Kidney (tissue), 14 donors: ENCODE measurements around the gene ZC3HAV1L. TPM values are rescaled to one million over a fixed set of nuclear protein-coding genes. Genes with fewer than 3 reads are reported as not detected.

Experiments used
- DNase-seq, 5 donors: peaks; one replicate each; pipeline ENCODE4 v3.0.0-alpha.2; 2013 to 2020
- FAIRE-seq: peaks from 2 replicates; lab custom pipeline; 2012; peaks lifted over from hg19 to GRCh38; lab: Jason Lieb, UNC
- H3K27ac ChIP-seq, 2 donors: one replicate each; pipeline ENCODE4 v1.7.0; 2013; ENCODE audit warnings: low read depth in 2 of 2, low read length in 2 of 2, inconsistent platforms in 1 of 2
- H3K27me3 ChIP-seq: one replicate; pipeline ENCODE4 v1.7.1; 2013; ENCODE audit warnings: low read length, inconsistent platforms; ENCODE audit not compliant: control insufficient read depth, insufficient read depth
- H3K36me3 ChIP-seq, 3 donors: one replicate each; pipeline versions ENCODE4 v1.7.0 to v1.7.1; 2013; ENCODE audit warnings: low read length in 3 of 3, control low read depth in 1 of 3, inconsistent platforms in 1 of 3; ENCODE audit not compliant: insufficient read depth in 3 of 3, control insufficient read depth in 2 of 3
- H3K4me1 ChIP-seq, 3 donors: one replicate each; pipeline versions ENCODE4 v1.7.0 to v1.7.1; 2013; ENCODE audit warnings: low read length in 3 of 3, inconsistent platforms in 1 of 3, low read depth in 1 of 3; ENCODE audit not compliant: control insufficient read depth in 2 of 3, insufficient read depth in 2 of 3
- H3K4me3 ChIP-seq, 3 donors: one replicate each; pipeline versions ENCODE4 v1.7.0 to v1.8.1; 2013; ENCODE audit warnings: low read length in 3 of 3, control low read depth in 1 of 3, inconsistent platforms in 1 of 3
- H3K9ac ChIP-seq, 3 donors: one replicate each; pipeline versions ENCODE4 v1.7.0 to v1.7.1; 2013; ENCODE audit warnings: low read length in 3 of 3, control low read depth in 1 of 3, inconsistent platforms in 1 of 3
- H3K9me3 ChIP-seq, 3 donors: one replicate each; pipeline versions ENCODE4 v1.7.0 to v1.7.1; 2013; ENCODE audit warnings: low read length in 3 of 3, control low read depth in 1 of 3, inconsistent platforms in 1 of 3; ENCODE audit not compliant: control insufficient read depth in 2 of 3, insufficient read depth in 1 of 3
- intact Hi-C: fragments of 100-400 bp; cut with DNase I; formaldehyde crosslinking; loops from one replicate; pipeline ENCODE4 v1.11.1; 2022
- polyA plus RNA-seq: library from polyadenylated mRNA; stranded (reverse); fragments of 350-450 nt; fragmentation: Illumina TruSeq; extraction: RNeasy Lipid Tissue Mini Kit (QIAGEN cat#74804); gene quantifications from one replicate; pipeline ENCODE4 v1.2.3, GENCODE V29; 2014; ENCODE audit warnings: low read depth, low replicate concordance; ENCODE audit not compliant: insufficient read depth
- total RNA-seq: library from RNA; stranded (reverse); fragmentation: NEBNext Ultra II Directional; extraction: Animal tissue kit (Norgen Biotek cat#: 25700); gene quantifications from one replicate; pipeline ENCODE4 v1.2.1, GENCODE V29; 2021
- TF ChIP-seq, protein P1 (sequence below): IDR thresholded peaks from 3 replicates; pipeline ENCODE4 v1.5.1; 2012; ENCODE audit warnings: mild to moderate bottlenecking, moderate library complexity, borderline replicate concordance; ENCODE audit not compliant: insufficient read depth; ENCODE audit errors: extremely low read depth
- donor health status: control.
- donor health status: control.
- donor health status: control.
- donor health status: control.
- donor health status: control.
- donor health status: DM: yes; HTN: yes; CAD: no.
- donor health status: Normal renal cell carcinoma (clear cell type).

Gene ZC3HAV1L
- total and polyA plus RNA-seq, 2 donors from 2014 or later = 0.37 to 16.1 TPM

DNA sequence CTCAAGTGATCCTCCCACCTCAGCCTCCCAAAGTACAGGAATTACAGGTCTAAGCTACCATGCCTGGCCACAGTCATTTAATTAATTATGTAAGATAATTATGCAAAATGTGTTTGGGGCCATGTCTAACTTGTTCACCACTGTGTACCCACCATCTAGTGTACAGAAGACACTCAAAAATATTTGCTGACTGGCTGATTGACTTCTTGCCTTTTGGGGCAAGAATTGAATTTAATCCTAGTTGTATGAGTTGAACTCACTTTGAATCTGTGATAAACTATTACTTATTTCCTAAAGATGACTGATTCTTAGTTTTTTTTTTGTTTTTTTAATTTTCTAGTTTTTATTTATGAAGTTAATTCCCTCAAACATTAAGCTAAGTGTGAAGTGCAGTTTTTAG is 15.8 kb upstream of the ZC3HAV1L start:
- FAIRE-seq = no peak
- TF ChIP-seq, protein P1, sequence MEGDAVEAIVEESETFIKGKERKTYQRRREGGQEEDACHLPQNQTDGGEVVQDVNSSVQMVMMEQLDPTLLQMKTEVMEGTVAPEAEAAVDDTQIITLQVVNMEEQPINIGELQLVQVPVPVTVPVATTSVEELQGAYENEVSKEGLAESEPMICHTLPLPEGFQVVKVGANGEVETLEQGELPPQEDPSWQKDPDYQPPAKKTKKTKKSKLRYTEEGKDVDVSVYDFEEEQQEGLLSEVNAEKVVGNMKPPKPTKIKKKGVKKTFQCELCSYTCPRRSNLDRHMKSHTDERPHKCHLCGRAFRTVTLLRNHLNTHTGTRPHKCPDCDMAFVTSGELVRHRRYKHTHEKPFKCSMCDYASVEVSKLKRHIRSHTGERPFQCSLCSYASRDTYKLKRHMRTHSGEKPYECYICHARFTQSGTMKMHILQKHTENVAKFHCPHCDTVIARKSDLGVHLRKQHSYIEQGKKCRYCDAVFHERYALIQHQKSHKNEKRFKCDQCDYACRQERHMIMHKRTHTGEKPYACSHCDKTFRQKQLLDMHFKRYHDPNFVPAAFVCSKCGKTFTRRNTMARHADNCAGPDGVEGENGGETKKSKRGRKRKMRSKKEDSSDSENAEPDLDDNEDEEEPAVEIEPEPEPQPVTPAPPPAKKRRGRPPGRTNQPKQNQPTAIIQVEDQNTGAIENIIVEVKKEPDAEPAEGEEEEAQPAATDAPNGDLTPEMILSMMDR = no peak

GRCh38 chr7:139049936-139050335 is 14.1 kb upstream of the ZC3HAV1L start:
- no peak overlapping the region for H3K27ac ChIP-seq
- H3K4me1 ChIP-seq = no peaks in the 10 kb centered on the region
- no peaks in the 10 kb centered on the region for H3K27me3 ChIP-seq
- intact Hi-C loops = no loop called here
- H3K4me3 ChIP-seq = no peak overlapping the region
- FAIRE-seq = no peak
- peaks cover 6 to 30% (median 24%) of the 10 kb centered on the region in 3 donors for H3K36me3 ChIP-seq
- H3K9ac ChIP-seq = no peak overlapping the region
- TF ChIP-seq, protein P1 = no peak
- H3K9me3 ChIP-seq = no peaks in the 10 kb centered on the region
- no peak for DNase-seq

More for the DNA sequence above, 15.8 kb upstream of the ZC3HAV1L start:
- Histone ChIP-seq H3K4me3 (no peak overlapping the region), H3K9ac (no peak overlapping the region), H3K36me3 (peaks cover 6 to 29% (median 29%) of the 10 kb centered on the region in 3 donors), H3K4me1 (no peaks in the 10 kb centered on the region), H3K27ac (no peak overlapping the region), H3K27me3 (no peaks in the 10 kb centered on the region), H3K9me3 (no peaks in the 10 kb centered on the region)
- DNase-seq = no peak
- intact Hi-C loops = no loop called here

- H3K9ac ChIP-seq = no peak overlapping the region
- no peak overlapping the region for H3K27ac ChIP-seq
- FAIRE-seq (no peak), DNase-seq (no peak)
- no peak overlapping the region for H3K4me3 ChIP-seq
- no peaks in the 10 kb centered on the region for H3K9me3 ChIP-seq
- TF ChIP-seq, protein P1 = no peak
- no peaks in the 10 kb centered on the region for H3K27me3 ChIP-seq
- H3K4me1 ChIP-seq = no peaks in the 10 kb centered on the region
- peaks cover 6 to 25% (median 19%) of the 10 kb centered on the region in 3 donors for H3K36me3 ChIP-seq
- intact Hi-C loops = no loop called here
These were observed 13.3 kb upstream of the ZC3HAV1L start for GRCh38 chr7:139049111-139049510.

DNA sequence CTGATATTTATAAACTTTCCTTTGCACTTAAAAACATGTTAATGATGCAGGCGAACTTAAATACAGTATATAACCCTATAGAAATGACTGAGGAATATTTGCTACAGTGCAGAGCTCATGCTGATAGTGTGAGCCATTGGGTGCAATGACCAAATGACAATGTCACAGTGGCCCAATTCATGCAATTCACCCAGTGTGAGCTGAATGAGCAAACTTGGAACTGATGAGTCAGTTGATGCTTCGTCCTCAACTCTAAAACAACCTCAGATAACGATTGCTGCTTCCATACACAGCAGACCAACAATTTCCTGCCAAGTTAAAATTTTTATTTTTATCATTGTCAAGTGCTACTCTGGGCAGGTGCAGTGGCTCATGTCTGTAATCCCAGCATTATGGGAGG is 12.1 kb upstream of the ZC3HAV1L start:
- Histone ChIP-seq H3K36me3 (peaks cover 4 to 18% (median 15%) of the 10 kb centered on the region in 3 donors), H3K9ac (no peak overlapping the region), H3K4me3 (no peak overlapping the region), H3K9me3 (no peaks in the 10 kb centered on the region), H3K27ac (no peak overlapping the region), H3K4me1 (no peaks in the 10 kb centered on the region), H3K27me3 (no peaks in the 10 kb centered on the region)
- DNase-seq (no peak), FAIRE-seq (no peak)
- intact Hi-C loops = no loop called here
- TF ChIP-seq, protein P1 = no peak
